ENCODE data around the gene SFI1.
"Not testable (repeated sequence)": the region's sequence is repeated elsewhere in the genome, so short reads cannot be mapped to it uniquely, and the experiment has no call there.

SFI1 gene

GRCh38 chr22:31491218-31491962 lies 4.9 kb upstream of the SFI1 start:
- Histone ChIP-seq H2AK5ac (ENCODE audit: low read length, severe bottlenecking) (peak overlapping the region; percentile 20), H3K9ac (ENCODE audit: low read length) (peak overlapping the region; percentile 92), H3K27me3 (ENCODE audit: control insufficient read depth in 1 of 2, insufficient read depth in 1 of 2, low read length in 2 of 2) (no peaks in the 10 kb centered on the region), H4K8ac (ENCODE audit: low read length) (no peak overlapping the region), H2BK5ac (ENCODE audit: low read depth, low read length, poor library complexity, severe bottlenecking) (no peak overlapping the region), H2BK12ac (ENCODE audit: low read length in 2 of 2) (no peak overlapping the region), H2AFZ (ENCODE audit: low read depth, low read length) (no peak overlapping the region), H3K4me3 (ENCODE audit: insufficient read depth in 1 of 2, low read depth in 1 of 2, low read length in 2 of 2) (peak overlapping the region in 1 of 2 experiments; percentile 97), H3K4me1 (ENCODE audit: control insufficient read depth, insufficient read depth, low read depth, low read length) (peaks cover 7% of the 10 kb centered on the region), H3K36me3 (ENCODE audit: control insufficient read depth in 1 of 2, insufficient read depth in 2 of 2, low read depth in 1 of 2, low read length in 2 of 2) (peaks cover 8 to 18% of the 10 kb centered on the region in 2 experiments), H3K18ac (ENCODE audit: low read depth in 1 of 2, low read length in 2 of 2) (no peak overlapping the region), H3K4me2 (ENCODE audit: low read length, poor library complexity, severe bottlenecking) (peak overlapping the region; percentile 65), H2BK120ac (ENCODE audit: low read depth, low read length) (no peak overlapping the region), H3K23ac (ENCODE audit: low read length in 2 of 2) (no peak overlapping the region), H3K14ac (ENCODE audit: low read length in 2 of 2) (no peak overlapping the region), H2BK15ac (ENCODE audit: low read depth, poor library complexity, severe bottlenecking) (no peak overlapping the region), H3K4ac (ENCODE audit: low read depth in 1 of 2, low read length in 2 of 2) (no peak overlapping the region), H4K91ac (ENCODE audit: low read length) (no peak overlapping the region), H3K9me3 (ENCODE audit: control insufficient read depth, low read length) (no peaks in the 10 kb centered on the region), H3K79me1 (replicated peaks; ENCODE audit: low read length, poor library complexity, severe bottlenecking) (peaks cover 12% of the 10 kb centered on the region), H3K27ac (ENCODE audit: low read length, poor library complexity, severe bottlenecking) (peak overlapping the region; percentile 91)
- DNase-seq, result no peak
- 83% methylated on average over 5 of the region's 8 CpGs for WGBS

- H2AFZ ChIP-seq (ENCODE audit: low read depth, low read length), result no peak overlapping the region
- DNase-seq, result no peak
- 100% methylated on average over 1 of the region's 3 CpGs for WGBS
- no peak overlapping the region for H3K18ac ChIP-seq (ENCODE audit: low read depth in 1 of 2, low read length in 2 of 2)
- peaks cover 4 to 11% of the 10 kb centered on the region in 2 experiments for H3K36me3 ChIP-seq (ENCODE audit: control insufficient read depth in 1 of 2, insufficient read depth in 2 of 2, low read depth in 1 of 2, low read length in 2 of 2)
- no peak overlapping the region for H3K9ac ChIP-seq (ENCODE audit: low read length)
- no peak overlapping the region for H2BK12ac ChIP-seq (ENCODE audit: low read length in 2 of 2)
- H3K23ac ChIP-seq (ENCODE audit: low read length in 2 of 2), result no peak overlapping the region
- no peaks in the 10 kb centered on the region for H3K27me3 ChIP-seq (ENCODE audit: control insufficient read depth in 1 of 2, insufficient read depth in 1 of 2, low read length in 2 of 2)
- no peaks in the 10 kb centered on the region for H3K9me3 ChIP-seq (ENCODE audit: control insufficient read depth, low read length)
- no peak overlapping the region for H2BK120ac ChIP-seq (ENCODE audit: low read depth, low read length)
- H2AK5ac ChIP-seq (ENCODE audit: low read length, severe bottlenecking), result peak overlapping the region; percentile 58
- H2BK5ac ChIP-seq (ENCODE audit: low read depth, low read length, poor library complexity, severe bottlenecking), result no peak overlapping the region
- H3K27ac ChIP-seq (ENCODE audit: low read length, poor library complexity, severe bottlenecking), result no peak overlapping the region
- H3K4me3 ChIP-seq (ENCODE audit: insufficient read depth in 1 of 2, low read depth in 1 of 2, low read length in 2 of 2), result no peak overlapping the region
- no peak overlapping the region for H3K4ac ChIP-seq (ENCODE audit: low read depth in 1 of 2, low read length in 2 of 2)
- no peak overlapping the region for H4K91ac ChIP-seq (ENCODE audit: low read length)
- H3K4me1 ChIP-seq (ENCODE audit: control insufficient read depth, insufficient read depth, low read depth, low read length), result peaks cover 10% of the 10 kb centered on the region
- no peak overlapping the region for H2BK15ac ChIP-seq (ENCODE audit: low read depth, poor library complexity, severe bottlenecking)
- peaks cover 17% of the 10 kb centered on the region for H3K79me1 ChIP-seq (replicated peaks; ENCODE audit: low read length, poor library complexity, severe bottlenecking)
- H3K14ac ChIP-seq (ENCODE audit: low read length in 2 of 2), result no peak overlapping the region
- no peak overlapping the region for H3K4me2 ChIP-seq (ENCODE audit: low read length, poor library complexity, severe bottlenecking)
- H4K8ac ChIP-seq (ENCODE audit: low read length), result peak overlapping the region; percentile 36
These were observed 4.2 kb upstream of the SFI1 start for GRCh38 chr22:31492151-31492550.

- H2AFZ ChIP-seq (ENCODE audit: low read depth, low read length); H3K36me3 ChIP-seq (ENCODE audit: control insufficient read depth in 1 of 2, insufficient read depth in 2 of 2, low read depth in 1 of 2, low read length in 2 of 2); H3K4me3 ChIP-seq (ENCODE audit: insufficient read depth in 1 of 2, low read depth in 1 of 2, low read length in 2 of 2); H3K4ac ChIP-seq (ENCODE audit: low read depth in 1 of 2, low read length in 2 of 2); H3K4me2 ChIP-seq (ENCODE audit: low read length, poor library complexity, severe bottlenecking); H2AK5ac ChIP-seq (ENCODE audit: low read length, severe bottlenecking); H3K18ac ChIP-seq (ENCODE audit: low read depth in 1 of 2, low read length in 2 of 2); H2BK5ac ChIP-seq (ENCODE audit: low read depth, low read length, poor library complexity, severe bottlenecking); H3K9me3 ChIP-seq (ENCODE audit: control insufficient read depth, low read length); H2BK120ac ChIP-seq (ENCODE audit: low read depth, low read length); H3K23ac ChIP-seq (ENCODE audit: low read length in 2 of 2); H3K27ac ChIP-seq (ENCODE audit: low read length, poor library complexity, severe bottlenecking); H4K91ac ChIP-seq (ENCODE audit: low read length); H3K14ac ChIP-seq (ENCODE audit: low read length in 2 of 2); H3K27me3 ChIP-seq (ENCODE audit: control insufficient read depth in 1 of 2, insufficient read depth in 1 of 2, low read length in 2 of 2); H3K4me1 ChIP-seq (ENCODE audit: control insufficient read depth, insufficient read depth, low read depth, low read length); H3K9ac ChIP-seq (ENCODE audit: low read length); H2BK15ac ChIP-seq (ENCODE audit: low read depth, poor library complexity, severe bottlenecking); H4K8ac ChIP-seq (ENCODE audit: low read length); DNase-seq; H2BK12ac ChIP-seq (ENCODE audit: low read length in 2 of 2): not testable (repeated sequence)
- peaks cover 20% of the 10 kb centered on the region for H3K79me1 ChIP-seq (replicated peaks; ENCODE audit: low read length, poor library complexity, severe bottlenecking)
- WGBS, result 89% methylated on average over 1 of the region's 5 CpGs
These were observed 3.0 kb upstream of the SFI1 start for GRCh38 chr22:31493355-31493754.

DNA sequence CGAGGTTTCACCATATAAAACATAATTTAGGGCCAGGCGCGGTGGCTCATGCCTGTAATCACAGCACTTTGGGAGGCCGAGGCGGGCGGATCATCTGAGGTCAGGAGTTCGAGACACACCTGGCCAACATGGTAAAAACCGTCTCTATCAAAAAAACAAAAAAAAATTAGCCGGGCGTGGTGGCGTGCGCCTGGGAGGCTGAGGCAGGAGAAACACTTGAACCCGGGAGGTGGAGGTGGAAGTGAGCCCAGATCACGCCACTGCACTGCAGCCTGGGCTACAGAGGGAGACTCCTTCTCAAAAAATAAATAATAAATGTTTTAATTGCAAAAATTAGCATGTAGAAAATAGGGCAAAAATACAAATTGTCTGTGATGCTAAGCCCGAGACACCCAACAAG lies 993 bp upstream of the SFI1 start:
- Histone ChIP-seq H3K4me1 (ENCODE audit: control insufficient read depth, insufficient read depth, low read depth, low read length) (peaks cover 7% of the 10 kb centered on the region), H4K8ac (ENCODE audit: low read length) (no peak overlapping the region), H3K23ac (ENCODE audit: low read length in 2 of 2) (no peak overlapping the region), H3K4me2 (ENCODE audit: low read length, poor library complexity, severe bottlenecking) (no peak overlapping the region), H3K27me3 (ENCODE audit: control insufficient read depth in 1 of 2, insufficient read depth in 1 of 2, low read length in 2 of 2) (no peaks in the 10 kb centered on the region), H3K36me3 (ENCODE audit: control insufficient read depth in 1 of 2, insufficient read depth in 2 of 2, low read depth in 1 of 2, low read length in 2 of 2) (no peaks in the 10 kb centered on the region), H3K4me3 (ENCODE audit: insufficient read depth in 1 of 2, low read depth in 1 of 2, low read length in 2 of 2) (peak overlapping the region in 1 of 2 experiments; percentile 95), H2AFZ (ENCODE audit: low read depth, low read length) (no peak overlapping the region), H2BK5ac (ENCODE audit: low read depth, low read length, poor library complexity, severe bottlenecking) (no peak overlapping the region), H3K9ac (ENCODE audit: low read length) (peak overlapping the region; percentile 90), H2BK15ac (ENCODE audit: low read depth, poor library complexity, severe bottlenecking) (no peak overlapping the region), H3K9me3 (ENCODE audit: control insufficient read depth, low read length) (no peaks in the 10 kb centered on the region), H2BK120ac (ENCODE audit: low read depth, low read length) (no peak overlapping the region), H2AK5ac (ENCODE audit: low read length, severe bottlenecking) (no peak overlapping the region), H3K27ac (ENCODE audit: low read length, poor library complexity, severe bottlenecking) (no peak overlapping the region), H3K14ac (ENCODE audit: low read length in 2 of 2) (no peak overlapping the region), H3K18ac (ENCODE audit: low read depth in 1 of 2, low read length in 2 of 2) (no peak overlapping the region), H3K4ac (ENCODE audit: low read depth in 1 of 2, low read length in 2 of 2) (no peak overlapping the region), H3K79me1 (replicated peaks; ENCODE audit: low read length, poor library complexity, severe bottlenecking) (peaks cover 24% of the 10 kb centered on the region), H2BK12ac (ENCODE audit: low read length in 2 of 2) (no peak overlapping the region), H4K91ac (ENCODE audit: low read length) (no peak overlapping the region)
- 93% methylated on average over 14 of the region's 15 CpGs for WGBS
- DNase-seq, result no peak
